ENCODE measurements around the gene BAG1. TPM values are rescaled to one million over a fixed set of nuclear protein-coding genes. Genes with fewer than 3 reads are reported as not detected.

BAG1 gene
- total RNA-seq, 1 experiment from 2014 or later: 103 TPM

GRCh38 chr9:33234511-33235467 is 29.7 kb downstream of the BAG1 start:
- peaks cover 45% of the 10 kb centered on the region for H3K4me1 ChIP-seq (ENCODE audit: insufficient read depth, low read length)
- no peaks in the 10 kb centered on the region for H3K36me3 ChIP-seq (ENCODE audit: low read depth, low read length)
- H3K9ac ChIP-seq (ENCODE audit: low read length): peak overlapping the region; percentile 93
- no peaks in the 10 kb centered on the region for H3K9me3 ChIP-seq (ENCODE audit: low read length)
- peak; percentile 22 for DNase-seq
- H3K27ac ChIP-seq (ENCODE audit: low read length): peak overlapping the region; percentile 98
- H2AFZ ChIP-seq (ENCODE audit: low read length): no peak overlapping the region
- CTCF ChIA-PET: interaction anchor here (0.5 to 1.6 kb wide), 2 partner anchors 55 to 218 kb away, joined by 3 to 10 read pairs; partner anchors contain the start of gene NFX1
- POLR2A ChIA-PET (ENCODE audit: unreplicated experiment): no interaction called here
- H3F3A ChIP-seq (ENCODE audit: low read length, unreplicated experiment): no peaks in the 10 kb centered on the region
- H4K20me1 ChIP-seq (ENCODE audit: low read length): no peaks in the 10 kb centered on the region
- BruUV-seq (replicated peaks): TSS peak; percentile 80
- TF ChIP-seq EZH2 (IDR thresholded peaks at IDR 0.05; ENCODE audit: low read length, unreplicated experiment) (no peak), EZH2phosphoT487 (IDR thresholded peaks at IDR 0.05; ENCODE audit: borderline replicate concordance, low read length) (no peak), CTCF (conservative IDR thresholded peaks at IDR 0.05; ENCODE audit: low read depth, low read length) (no peak)
- peak overlapping the region; percentile 40 for H3K4me2 ChIP-seq (ENCODE audit: low read length)
- intact Hi-C loops (cut with micrococcal nuclease): loop anchor here (2.0 kb wide), 1 partner anchor 30 kb away; the partner anchor contains the start of genes BAG1 and CHMP5
- H3K79me2 ChIP-seq (ENCODE audit: low read length): no peaks in the 10 kb centered on the region
- H3K27me3 ChIP-seq (ENCODE audit: low read length): no peaks in the 10 kb centered on the region
- ATAC-seq: no peak
- H3K4me3 ChIP-seq (ENCODE audit: low read length): no peak overlapping the region
- no peaks in the 10 kb centered on the region for H3K9me2 ChIP-seq (replicated peaks; ENCODE audit: low read length)

- POLR2A ChIA-PET (ENCODE audit: unreplicated experiment): no interaction called here
- ATAC-seq (peak; percentile 81), DNase-seq (peak; percentile 97)
- TF ChIP-seq EZH2 (IDR thresholded peaks at IDR 0.05; ENCODE audit: low read length, unreplicated experiment): no peak
- no peak for TF ChIP-seq EZH2phosphoT487 (IDR thresholded peaks at IDR 0.05; ENCODE audit: borderline replicate concordance, low read length)
- TF ChIP-seq CTCF (conservative IDR thresholded peaks at IDR 0.05; ENCODE audit: low read depth, low read length): no peak
- Histone ChIP-seq H3K36me3 (ENCODE audit: low read depth, low read length) (no peaks in the 10 kb centered on the region), H3K9me3 (ENCODE audit: low read length) (no peaks in the 10 kb centered on the region), H3K4me2 (ENCODE audit: low read length) (peak overlapping the region; percentile 40), H3F3A (ENCODE audit: low read length, unreplicated experiment) (no peaks in the 10 kb centered on the region), H3K79me2 (ENCODE audit: low read length) (no peaks in the 10 kb centered on the region), H3K27me3 (ENCODE audit: low read length) (no peaks in the 10 kb centered on the region), H2AFZ (ENCODE audit: low read length) (no peak overlapping the region), H3K9me2 (replicated peaks; ENCODE audit: low read length) (no peaks in the 10 kb centered on the region), H4K20me1 (ENCODE audit: low read length) (no peaks in the 10 kb centered on the region), H3K4me3 (ENCODE audit: low read length) (no peak overlapping the region), H3K4me1 (ENCODE audit: insufficient read depth, low read length) (peaks cover 53% of the 10 kb centered on the region), H3K27ac (ENCODE audit: low read length) (peak overlapping the region; percentile 98), H3K9ac (ENCODE audit: low read length) (peak overlapping the region; percentile 93)
- CTCF ChIA-PET: interaction anchor here (1.6 kb wide), 1 partner anchor 219 kb away, joined by 3 read pairs; no protein-coding TSS in a partner anchor
- intact Hi-C loops (cut with micrococcal nuclease): loop anchor here (2.0 kb wide), 1 partner anchor 31 kb away; the partner anchor contains the start of genes BAG1 and CHMP5
- BruUV-seq (replicated peaks): no TSS peak
Measured at GRCh38 chr9:33233626-33234342, 30.7 kb downstream of the BAG1 start.
